ENCODE data around the gene NCAM1. TPM values are rescaled to one million over a fixed set of nuclear protein-coding genes. Genes with fewer than 3 reads are reported as not detected.
"Not testable (repeated sequence)": the region's sequence is repeated elsewhere in the genome, so short reads cannot be mapped to it uniquely, and the experiment has no call there.

The NCAM1 gene
- not detected in 2 replicates for total RNA-seq (2014; rRNA removed)
- percentile 0 among the genes with signal in this experiment for Bru-seq, nascent RNA
- BruChase-seq, experiment 1, labeled RNA remaining after a 6-hour chase, result percentile 0 among the genes with signal in this experiment
- BruChase-seq, experiment 2, labeled RNA remaining after a 2-hour chase, result percentile 2 among the genes with signal in this experiment
- long read RNA-seq, result 0 reads

DNA sequence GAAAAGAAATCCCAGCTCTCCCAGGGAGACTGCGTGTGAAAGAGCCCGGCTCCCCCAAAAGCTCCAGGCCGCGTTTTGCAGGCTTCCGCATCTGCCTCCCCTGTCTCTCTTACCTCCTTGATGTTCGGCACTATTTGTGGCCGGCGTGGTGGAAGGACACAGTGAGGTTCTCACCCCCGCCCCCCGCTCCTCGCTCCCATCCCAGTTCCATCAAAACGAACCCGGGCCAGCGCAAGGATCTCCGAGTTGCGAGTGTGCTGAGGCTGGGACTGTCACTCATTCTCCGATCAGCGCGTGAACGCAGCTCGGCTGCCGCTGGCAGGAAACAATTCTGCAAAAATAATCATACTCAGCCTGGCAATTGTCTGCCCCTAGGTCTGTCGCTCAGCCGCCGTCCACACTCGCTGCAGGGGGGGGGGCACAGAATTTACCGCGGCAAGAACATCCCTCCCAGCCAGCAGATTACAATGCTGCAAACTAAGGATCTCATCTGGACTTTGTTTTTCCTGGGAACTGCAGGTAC, at the start of gene NCAM1:
NCAM1 (plus strand) TSS at position 275 of the 523 bp plus-strand sequence.
- ATAC-seq, result peak; percentile 44
- H3K4me2 ChIP-seq (ENCODE audit: low read length), result peak within 1 kb of the TSS; percentile 70
- BruUV-seq (replicated peaks), result no TSS peak
- H3K79me2 ChIP-seq (ENCODE audit: low read length), result no peaks in the 10 kb centered on the region
- DNase-seq, result peak; percentile 23
- H3K4me3 ChIP-seq (ENCODE audit: low read length), result peak within 1 kb of the TSS; percentile 40
- H4K20me1 ChIP-seq (ENCODE audit: low read length), result no peaks in the 10 kb centered on the region
- no peak within 1 kb of the TSS for H3K27ac ChIP-seq (ENCODE audit: low read length)
- peaks cover 63% of the 10 kb centered on the region for H3K27me3 ChIP-seq (ENCODE audit: low read length)
- ChIA-PET POLR2A (ENCODE audit: unreplicated experiment) (no interaction called here), CTCF (no interaction called here)
- H3F3A ChIP-seq (ENCODE audit: low read length, unreplicated experiment), result no peaks in the 10 kb centered on the region
- TF ChIP-seq EZH2 (IDR thresholded peaks at IDR 0.05; ENCODE audit: low read length, unreplicated experiment) (no peak), EZH2phosphoT487 (IDR thresholded peaks at IDR 0.05; ENCODE audit: borderline replicate concordance, low read length) (no peak)
- TF ChIP-seq, protein P1, sequence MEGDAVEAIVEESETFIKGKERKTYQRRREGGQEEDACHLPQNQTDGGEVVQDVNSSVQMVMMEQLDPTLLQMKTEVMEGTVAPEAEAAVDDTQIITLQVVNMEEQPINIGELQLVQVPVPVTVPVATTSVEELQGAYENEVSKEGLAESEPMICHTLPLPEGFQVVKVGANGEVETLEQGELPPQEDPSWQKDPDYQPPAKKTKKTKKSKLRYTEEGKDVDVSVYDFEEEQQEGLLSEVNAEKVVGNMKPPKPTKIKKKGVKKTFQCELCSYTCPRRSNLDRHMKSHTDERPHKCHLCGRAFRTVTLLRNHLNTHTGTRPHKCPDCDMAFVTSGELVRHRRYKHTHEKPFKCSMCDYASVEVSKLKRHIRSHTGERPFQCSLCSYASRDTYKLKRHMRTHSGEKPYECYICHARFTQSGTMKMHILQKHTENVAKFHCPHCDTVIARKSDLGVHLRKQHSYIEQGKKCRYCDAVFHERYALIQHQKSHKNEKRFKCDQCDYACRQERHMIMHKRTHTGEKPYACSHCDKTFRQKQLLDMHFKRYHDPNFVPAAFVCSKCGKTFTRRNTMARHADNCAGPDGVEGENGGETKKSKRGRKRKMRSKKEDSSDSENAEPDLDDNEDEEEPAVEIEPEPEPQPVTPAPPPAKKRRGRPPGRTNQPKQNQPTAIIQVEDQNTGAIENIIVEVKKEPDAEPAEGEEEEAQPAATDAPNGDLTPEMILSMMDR (conservative IDR thresholded peaks at IDR 0.05; ENCODE audit: low read depth, low read length), result no peak
- H3K9me2 ChIP-seq (replicated peaks; ENCODE audit: low read length), result no peaks in the 10 kb centered on the region
- intact Hi-C loops (cut with micrococcal nuclease), result no loop called here
- peak within 1 kb of the TSS; percentile 39; the same call in 1 of the 2 replicates for H2AFZ ChIP-seq (ENCODE audit: low read length)
- H3K36me3 ChIP-seq (ENCODE audit: low read depth, low read length), result no peaks in the 10 kb centered on the region
- H3K4me1 ChIP-seq (ENCODE audit: insufficient read depth, low read length), result 0 out of 2 replicates have a peak, but pooled peaks cover 11% of the 10 kb centered on the region
- H3K9ac ChIP-seq (ENCODE audit: low read length), result no peak within 1 kb of the TSS
- H3K9me3 ChIP-seq (ENCODE audit: low read length), result no peaks in the 10 kb centered on the region

DNA sequence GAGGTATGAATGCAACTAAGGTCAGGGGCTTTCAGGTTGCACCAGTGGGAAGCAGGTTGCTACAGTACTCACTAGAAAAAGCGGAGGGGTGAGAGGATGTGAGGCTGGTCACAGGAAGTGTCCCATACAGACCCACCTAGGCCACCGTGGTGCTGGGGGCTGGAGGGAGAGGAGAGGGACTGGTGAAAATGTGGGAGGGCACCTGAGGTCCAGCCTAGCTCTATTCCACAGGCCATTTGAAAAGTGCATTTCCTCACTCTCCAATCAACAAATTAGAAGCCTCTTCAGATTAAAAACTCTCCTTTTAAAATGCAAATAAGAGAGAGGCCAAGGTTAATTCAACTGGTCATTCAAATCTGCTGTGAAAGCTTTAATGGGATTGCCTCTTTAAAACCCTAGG, 38.6 kb upstream of the NCAM1 start:
- Histone ChIP-seq H3K27ac (ENCODE audit: low read length) (no peak overlapping the region), H3K4me1 (ENCODE audit: insufficient read depth, low read length) (no peaks in the 10 kb centered on the region), H3K9me2 (replicated peaks; ENCODE audit: low read length) (no peaks in the 10 kb centered on the region), H3K79me2 (ENCODE audit: low read length) (no peaks in the 10 kb centered on the region), H4K20me1 (ENCODE audit: low read length) (no peaks in the 10 kb centered on the region), H3K27me3 (ENCODE audit: low read length) (peaks cover 9% of the 10 kb centered on the region; the same call in 1 of the 2 replicates), H3K4me2 (ENCODE audit: low read length) (no peak overlapping the region), H3K36me3 (ENCODE audit: low read depth, low read length) (no peaks in the 10 kb centered on the region), H3F3A (ENCODE audit: low read length, unreplicated experiment) (no peaks in the 10 kb centered on the region), H3K9ac (ENCODE audit: low read length) (no peak overlapping the region), H3K9me3 (ENCODE audit: low read length) (no peaks in the 10 kb centered on the region), H3K4me3 (ENCODE audit: low read length) (no peak overlapping the region), H2AFZ (ENCODE audit: low read length) (no peak overlapping the region)
- intact Hi-C loops (cut with micrococcal nuclease), result no loop called here
- no peak for ATAC-seq
- TF ChIP-seq EZH2phosphoT487 (IDR thresholded peaks at IDR 0.05; ENCODE audit: borderline replicate concordance, low read length) (no peak), EZH2 (IDR thresholded peaks at IDR 0.05; ENCODE audit: low read length, unreplicated experiment) (no peak)
- TF ChIP-seq, protein P1 (conservative IDR thresholded peaks at IDR 0.05; ENCODE audit: low read depth, low read length), result no peak
- no peak for DNase-seq
- ChIA-PET CTCF (no interaction called here), POLR2A (ENCODE audit: unreplicated experiment) (no interaction called here)
- no TSS peak for BruUV-seq (replicated peaks)

DNA sequence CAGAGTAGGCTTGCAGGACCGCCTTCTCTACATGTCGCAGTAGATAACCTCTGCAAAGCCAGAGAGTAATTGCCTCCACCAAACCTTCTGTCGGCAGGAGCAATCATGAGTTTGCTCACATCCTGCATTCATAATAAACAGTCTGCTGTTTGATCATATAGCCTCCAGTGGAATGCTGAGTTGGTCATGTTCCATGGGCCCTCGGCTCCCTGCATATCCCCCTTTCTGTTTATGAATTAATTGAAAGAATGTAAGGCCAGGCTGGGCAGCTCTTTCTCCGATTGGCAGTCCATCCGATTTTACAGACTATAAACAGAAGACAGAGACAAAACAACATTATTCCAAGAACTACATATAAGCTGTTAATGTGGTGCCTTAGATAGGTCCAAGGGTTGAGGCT, 36.4 kb upstream of the NCAM1 start:
- H3K4me1 ChIP-seq (ENCODE audit: insufficient read depth, low read length); intact Hi-C loops (cut with micrococcal nuclease); DNase-seq; H3K27ac ChIP-seq (ENCODE audit: low read length); H3K79me2 ChIP-seq (ENCODE audit: low read length); H3K36me3 ChIP-seq (ENCODE audit: low read depth, low read length); H2AFZ ChIP-seq (ENCODE audit: low read length); H3K9me3 ChIP-seq (ENCODE audit: low read length); BruUV-seq (replicated peaks); H3K9me2 ChIP-seq (replicated peaks; ENCODE audit: low read length); H3K4me3 ChIP-seq (ENCODE audit: low read length); H3F3A ChIP-seq (ENCODE audit: low read length, unreplicated experiment); POLR2A ChIA-PET (ENCODE audit: unreplicated experiment); CTCF ChIA-PET; ATAC-seq; H3K9ac ChIP-seq (ENCODE audit: low read length); H4K20me1 ChIP-seq (ENCODE audit: low read length); H3K4me2 ChIP-seq (ENCODE audit: low read length): not testable (repeated sequence)
- peaks cover 20% of the 10 kb centered on the region for H3K27me3 ChIP-seq (ENCODE audit: low read length)

Measured in PC-3 (cell line).